Right cardiac atrium (tissue), 5 donors: Measurements from ENCODE around the gene RALY. TPM values are rescaled to one million over a fixed set of nuclear protein-coding genes. Genes with fewer than 3 reads are reported as not detected.
A peak's percentile ranks its signal among the peaks of the same experiment; 100 is the strongest.
"Not testable (repeated sequence)": the region's sequence is repeated elsewhere in the genome, so short reads cannot be mapped to it uniquely, and the experiment has no call there.

Source experiments
- ATAC-seq, 2 donors: fragments of 200-7000 bp; cut with Tn5 transposase; one replicate each; pipeline versions ENCODE4 v1.8.0 to v1.9.1; 2020; ENCODE audit warnings: moderate library complexity in 2 of 2, mild to moderate bottlenecking in 1 of 2
- DNase-seq, 3 donors: peaks; one replicate each; pipeline ENCODE4 v3.0.0-alpha.2; 2020
- H3K27ac ChIP-seq: one replicate; pipeline ENCODE4 v1.5.1; 2013; ENCODE audit warnings: mild to moderate bottlenecking, low read length, control low read depth, moderate library complexity
- H3K27me3 ChIP-seq: one replicate; pipeline ENCODE4 v1.6.1; 2013; ENCODE audit not compliant: control insufficient read depth, insufficient read depth
- H3K4me1 ChIP-seq: one replicate; pipeline ENCODE4 v1.6.1; 2013; ENCODE audit warnings: low read length; ENCODE audit not compliant: control insufficient read depth, insufficient read depth
- H3K4me3 ChIP-seq: one replicate; pipeline ENCODE4 v1.5.1; 2013; ENCODE audit warnings: low read length, control low read depth
- H3K9me3 ChIP-seq: one replicate; pipeline ENCODE4 v1.6.1; 2013; ENCODE audit warnings: low read length; ENCODE audit not compliant: control insufficient read depth
- WGBS: extraction: QIAGEN DNeasy Blood & Tissue Kit; methylation state at CpG from one replicate; pipeline ENCODE4 v1.1.7; 2013; 5-methylcytosine and 5-hydroxymethylcytosine counted together
- intact Hi-C, 4 donors: fragments of 100-400 bp; cut with DNase I; formaldehyde crosslinking; loops; one replicate each; pipeline versions ENCODE4 v1.11.0 to v1.14.0; 2022 to 2023
- microRNA-seq, 2 donors: library from miRNA; unstranded; fragments of <30 nt; microRNA quantifications; one replicate each; pipeline ENCODE4 v1.2.0, GENCODE V29; 2020 to 2021
- polyA plus RNA-seq: library from polyadenylated mRNA; stranded (reverse); fragments of 200-250 nt; gene quantifications from one replicate; pipeline ENCODE4 v1.2.3, GENCODE V29; 2013
- total RNA-seq, 4 donors: library from RNA; stranded (reverse); fragmentation: NEBNext Ultra II Directional; extraction: Animal tissue kit (Norgen Biotek cat#: 25700); gene quantifications; one replicate each; pipeline ENCODE4 v1.2.1, GENCODE V29; 2021
- donor health status: healthy with polysubstance abuse.
- donor health status: DM: no; HTN: yes; CAD: no.
- donor health status: DM: no; HTN: no; CAD: no.
- donor health status: DM: no; HTN: yes; CAD: no; lungs with severe emphysema.
- donor health status: DM: yes; HTN: yes; CAD: no.

RALY gene
- total and polyA plus RNA-seq, 5 donors, result 98.6 to 137 (median 116) TPM

DNA sequence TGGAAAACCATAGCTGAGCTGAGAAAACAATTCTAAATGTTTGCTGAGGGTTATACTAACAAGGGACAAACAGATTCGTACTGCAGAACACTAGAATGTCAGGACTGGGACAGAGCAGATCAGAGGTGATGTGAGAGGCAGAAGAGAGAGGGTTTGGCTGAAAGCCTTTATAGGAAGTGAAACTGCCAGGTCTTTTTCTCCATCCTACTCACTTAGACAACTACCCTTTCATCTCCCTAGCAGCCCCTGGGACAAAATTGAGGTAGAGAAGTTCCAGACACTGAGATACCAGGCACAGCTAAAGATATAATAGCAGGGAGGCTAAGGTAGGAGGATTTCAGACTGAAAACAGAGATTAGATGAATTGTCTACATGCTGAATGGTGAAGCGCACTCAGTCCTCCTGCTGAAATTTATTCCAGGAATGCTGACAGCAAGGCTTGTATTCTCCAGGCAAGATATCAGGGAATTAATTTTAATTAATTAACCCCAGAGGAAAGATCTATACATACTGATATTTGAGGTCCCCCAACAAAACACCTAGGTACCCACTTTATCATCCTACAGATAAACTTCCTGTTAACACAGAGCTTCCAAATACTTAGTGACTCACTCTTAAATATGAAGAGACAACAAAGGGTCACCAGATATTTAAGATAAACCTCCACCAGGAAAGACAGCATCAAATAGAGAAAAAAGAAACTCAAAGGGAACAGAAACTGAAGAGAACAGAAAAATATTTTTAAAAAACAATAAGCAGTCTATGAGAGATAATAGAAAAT is 130.9 kb downstream of the RALY start:
- intact Hi-C loops, result loop anchor here in 2 of 4 donors (5.0 to 10.0 kb wide), 3 partner anchors 190 to 260 kb away; no protein-coding TSS in a partner anchor
- Histone ChIP-seq H3K27me3 (no peaks in the 10 kb centered on the region), H3K9me3 (no peaks in the 10 kb centered on the region), H3K4me1 (no peaks in the 10 kb centered on the region), H3K27ac (no peak overlapping the region), H3K4me3 (no peak overlapping the region)
- no peak for DNase-seq
- WGBS, result 62% methylated on average over 2 of the region's 2 CpGs
- no peak for ATAC-seq

DNA sequence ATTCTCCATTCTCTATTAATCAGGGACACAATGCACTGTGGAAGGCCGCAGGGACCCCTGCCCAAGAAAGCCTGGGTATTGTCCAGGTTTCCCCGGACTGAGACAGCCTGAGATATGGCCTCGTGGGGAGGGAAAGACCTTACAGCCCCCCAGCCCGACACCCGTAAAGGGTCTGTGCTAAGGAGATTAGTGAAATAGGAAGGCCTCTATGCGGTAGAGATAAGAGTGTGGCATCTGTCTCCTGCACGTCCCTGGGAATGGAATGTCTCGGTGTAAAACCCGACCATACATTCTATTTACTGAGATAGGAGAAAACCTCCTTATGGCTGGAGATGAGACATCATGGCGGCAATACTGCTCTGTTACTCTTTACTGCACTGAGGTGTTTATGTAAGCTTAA is 134.1 kb downstream of the RALY start:
- no peak for DNase-seq
- no peak for ATAC-seq
- 62% methylated on average over 10 of the region's 10 CpGs for WGBS
- Histone ChIP-seq H3K4me1 (no peaks in the 10 kb centered on the region), H3K27ac (no peak overlapping the region), H3K9me3 (no peaks in the 10 kb centered on the region), H3K27me3 (no peaks in the 10 kb centered on the region), H3K4me3 (no peak overlapping the region)
- intact Hi-C loops, result loop anchor here in 2 of 4 donors (5.0 to 10.0 kb wide), 3 partner anchors 193 to 263 kb away; no protein-coding TSS in a partner anchor

DNA sequence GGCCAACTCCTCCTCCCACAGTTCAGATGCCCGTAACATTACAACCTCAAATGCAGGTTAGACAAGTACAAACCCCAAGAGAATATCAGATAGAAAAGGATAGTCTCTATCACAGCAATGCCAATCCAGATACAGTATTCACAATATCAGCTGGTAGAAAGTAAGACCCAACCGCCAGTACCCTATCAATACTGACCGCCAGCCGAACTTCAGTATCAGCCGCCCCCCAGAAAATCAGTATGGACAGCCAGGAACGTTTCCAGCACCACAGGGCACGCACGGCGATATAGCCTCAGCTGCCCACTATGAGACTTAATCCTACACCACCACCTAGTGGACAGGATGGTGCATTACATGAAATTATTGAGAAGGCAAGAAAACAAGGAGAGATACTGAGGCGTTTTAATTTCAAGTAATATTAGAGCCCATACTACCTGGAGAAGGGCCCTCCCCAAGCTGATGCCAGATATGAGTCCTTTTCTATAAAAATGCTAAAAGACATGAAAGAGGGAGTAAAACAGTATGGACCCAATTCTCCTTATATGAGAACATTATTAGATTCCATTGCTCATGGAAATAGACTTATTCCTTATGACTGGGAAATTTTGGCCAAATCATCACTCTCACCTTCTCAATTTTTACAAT is 135.9 kb downstream of the RALY start:
- intact Hi-C loops, result loop anchor here in 3 of 4 donors (5.0 to 10.0 kb wide), 3 partner anchors 195 to 265 kb away; no protein-coding TSS in a partner anchor
- peak; percentile 52 to 78 (median 73) for DNase-seq
- H3K9me3 ChIP-seq, result no peaks in the 10 kb centered on the region
- WGBS, result 2% methylated on average over 10 of the region's 10 CpGs
- no peak overlapping the region for H3K27ac ChIP-seq
- H3K4me3 ChIP-seq, result no peak overlapping the region
- peak; percentile 82 to 91 for ATAC-seq
- no peaks in the 10 kb centered on the region for H3K4me1 ChIP-seq
- no peaks in the 10 kb centered on the region for H3K27me3 ChIP-seq

DNA sequence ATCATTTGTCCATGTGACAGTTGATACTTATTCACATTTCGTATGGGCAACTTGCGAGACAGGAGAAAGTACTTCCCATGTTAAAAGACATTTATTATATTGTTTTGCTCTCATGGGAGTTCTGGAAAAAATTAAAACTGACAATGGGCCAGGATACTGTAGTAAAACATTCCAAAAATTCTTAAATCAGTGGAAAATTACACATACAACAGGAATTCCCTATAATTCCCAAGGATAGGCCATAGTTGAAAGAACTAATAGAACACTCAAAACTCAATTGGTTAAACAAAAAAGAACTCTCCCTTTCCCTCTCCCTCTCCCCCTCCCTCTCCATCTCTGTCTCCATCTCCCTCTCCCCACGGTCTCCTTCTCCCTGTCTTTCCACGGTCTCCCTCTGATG is 137.8 kb downstream of the RALY start:
- WGBS, result 55% methylated on average over 4 of the region's 4 CpGs
- no peak for DNase-seq
- Histone ChIP-seq H3K27me3 (no peaks in the 10 kb centered on the region), H3K27ac (no peak overlapping the region), H3K4me1 (no peaks in the 10 kb centered on the region), H3K4me3 (no peak overlapping the region), H3K9me3 (no peaks in the 10 kb centered on the region)
- intact Hi-C loops, result loop anchor here in 1 of 4 donors (10.0 kb wide), 1 partner anchor 267 kb away; no protein-coding TSS in a partner anchor
- ATAC-seq, result no peak

DNA sequence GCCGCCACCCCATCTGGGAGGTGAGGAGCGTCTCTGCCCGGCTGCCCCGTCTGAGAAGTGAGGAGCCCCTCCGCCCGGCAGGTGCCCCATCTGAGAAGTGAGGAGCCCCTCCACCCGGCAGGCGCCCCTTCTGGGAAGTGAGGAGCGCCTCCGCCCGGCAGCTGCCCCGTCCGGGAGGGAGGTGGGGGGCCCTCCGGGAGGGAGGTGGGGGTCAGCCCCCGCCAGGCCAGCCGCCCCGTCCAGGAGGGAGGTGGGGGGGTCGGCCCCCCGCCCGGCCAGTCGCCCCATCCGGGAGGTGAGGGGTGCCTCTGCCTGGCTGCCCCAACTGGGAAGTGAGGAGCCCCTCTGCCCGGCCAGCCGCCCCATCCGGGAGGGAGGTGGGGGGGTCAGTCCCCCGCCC is 138.8 kb downstream of the RALY start:
- H3K27ac ChIP-seq, ATAC-seq, H3K27me3 ChIP-seq, H3K9me3 ChIP-seq, H3K4me1 ChIP-seq, H3K4me3 ChIP-seq: not testable (repeated sequence)
- intact Hi-C loops, result loop anchor here in 1 of 4 donors (10.0 kb wide), 1 partner anchor 268 kb away; no protein-coding TSS in a partner anchor
- WGBS, result 93% methylated on average over 26 of the region's 26 CpGs
- DNase-seq, result peak in 2 of 3 donors; percentile 47 to 62

DNA sequence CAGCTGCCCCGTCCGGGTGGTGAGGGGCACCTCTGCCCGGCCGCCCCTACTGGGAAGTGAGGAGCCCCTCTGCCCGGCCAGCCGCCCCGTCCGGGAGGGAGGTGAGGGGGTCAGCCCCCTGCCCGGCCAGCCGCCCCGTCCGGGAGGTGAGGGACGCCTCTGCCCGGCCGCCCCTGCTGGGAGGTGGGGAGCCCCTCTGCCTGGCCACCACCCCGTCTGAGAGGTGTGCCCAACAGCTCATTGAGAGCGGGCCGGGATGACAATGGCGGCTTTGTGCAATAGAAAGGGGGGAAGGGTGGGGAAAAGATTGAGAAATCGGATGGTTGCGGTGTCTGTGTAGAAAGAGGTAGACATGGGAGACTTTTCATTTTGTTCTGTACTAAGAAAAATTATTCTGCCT is 139.2 kb downstream of the RALY start:
- not testable (repeated sequence) for H3K27me3 ChIP-seq, DNase-seq, H3K4me3 ChIP-seq, H3K9me3 ChIP-seq, H3K4me1 ChIP-seq, ATAC-seq, H3K27ac ChIP-seq
- 88% methylated on average over 21 of the region's 21 CpGs for WGBS
- intact Hi-C loops, result loop anchor here in 1 of 4 donors (10.0 kb wide), 1 partner anchor 268 kb away; no protein-coding TSS in a partner anchor

DNA sequence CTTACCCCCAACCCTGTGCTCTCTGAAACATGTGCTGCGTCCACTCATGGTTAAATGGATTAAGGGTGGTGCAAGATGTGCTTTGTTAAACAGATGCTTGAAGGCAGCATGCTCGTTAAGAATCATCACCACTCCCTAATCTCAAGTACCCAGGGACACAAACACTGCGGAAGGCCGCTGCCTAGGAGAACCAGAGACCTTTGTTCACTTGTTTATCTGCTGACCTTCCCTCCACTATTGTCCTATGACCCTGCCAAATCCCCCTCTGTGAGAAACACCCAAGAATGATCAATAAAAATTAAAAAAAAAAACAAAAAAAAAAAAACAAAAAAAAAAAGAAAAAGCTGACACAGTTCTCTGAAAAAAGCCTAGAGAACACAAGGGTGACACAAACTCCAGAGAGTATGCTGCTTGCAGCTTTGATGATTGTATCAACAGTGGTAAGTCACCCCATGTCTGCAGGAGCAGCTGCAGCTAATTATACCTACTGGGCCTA is 139.7 kb downstream of the RALY start:
- not testable (repeated sequence) for H3K27me3 ChIP-seq, ATAC-seq, H3K27ac ChIP-seq, H3K9me3 ChIP-seq, H3K4me3 ChIP-seq, DNase-seq, H3K4me1 ChIP-seq
- 63% methylated on average over 4 of the region's 4 CpGs for WGBS
- intact Hi-C loops, result loop anchor here in 1 of 4 donors (10.0 kb wide), 1 partner anchor 269 kb away; no protein-coding TSS in a partner anchor

Small RNAs within 50 kb of the gene (microRNA-seq; reads per million reads assigned to microRNA genes)
- 0 to 0.54 reads per million in 2 donors for gene MIR4755

Other genes with a start within 250 kb of the RALY start
- 100 to 1,000 TPM in 1 of 4 donors, 10 to 100 TPM in 3; 88.3 to 117 (median 90.2) TPM for gene CHMP4B, start 182.6 kb upstream of the RALY start, total RNA-seq
- gene CHMP4B, start 182.6 kb upstream of the RALY start, polyA plus RNA-seq, result 126 TPM
- 10 to 100 TPM; 36.0 to 46.9 (median 39.5) TPM for gene EIF2S2, start 118.3 kb downstream of the RALY start, total RNA-seq
- 37.3 TPM for gene EIF2S2, start 118.3 kb downstream of the RALY start, polyA plus RNA-seq
- gene ASIP, start 247.5 kb downstream of the RALY start, total RNA-seq, result 1 to 10 TPM in 3 of 4 donors, under 1 TPM in 1; 0.67 to 3.3 (median 2.7) TPM
- 8.0 TPM for gene ASIP, start 247.5 kb downstream of the RALY start, polyA plus RNA-seq